GM12878 (cell line): Measurements from ENCODE around the gene NCAM2. TPM values are rescaled to one million over a fixed set of nuclear protein-coding genes. Genes with fewer than 3 reads are reported as not detected.
"Not testable (repeated sequence)": the region's sequence is repeated elsewhere in the genome, so short reads cannot be mapped to it uniquely, and the experiment has no call there.

ENCODE experiments used
- ATAC-seq: fragments of 200-7000 bp; cut with Tn5 transposase; 3 replicates; pipeline ENCODE4 v1.9.1; 2020; ENCODE audit warnings: mild to moderate bottlenecking, moderate library complexity
- BruUV-seq: library from RNA; stranded (reverse); fragments of 400-500 nt; replicated peaks from 2 replicates; lab custom pipeline; 2021; lab: Mats Ljungman, UMichigan
- CTCF ChIA-PET: fragments of 300-600 bp; sonication (Branson Sonifier 250); formaldehyde crosslinking; extraction: SDS; loops from one replicate; lab custom pipeline; 2021; ENCODE audit warnings: inconsistent platforms; lab: Yijun Ruan, JAX
- POLR2A ChIA-PET: fragments of 350-600 bp; formaldehyde crosslinking; extraction: SDS; loops from one replicate; lab custom pipeline; 2021; ENCODE audit warnings: inconsistent platforms; lab: Charles Lee
- RAD21 ChIA-PET: fragments of 300-600 bp; sonication (Branson Sonifier 250); formaldehyde crosslinking; loops from one replicate; lab custom pipeline; 2023; ENCODE audit warnings: antibody characterized with exemption; ENCODE audit not compliant: unreplicated experiment; lab: Charles Lee
- SMC1A ChIA-PET: fragments of 300-600 bp; sonication (Branson Sonifier 250); formaldehyde crosslinking; loops from one replicate; lab custom pipeline; 2023; ENCODE audit not compliant: unreplicated experiment, uncharacterized antibody; lab: Charles Lee
- DNase-seq: peaks from one replicate; pipeline ENCODE4 v3.0.0-alpha.2; 2011; ENCODE audit warnings: low read depth, low spot score
- FAIRE-seq: peaks from 3 replicates; lab custom pipeline; 2011; peaks lifted over from hg19 to GRCh38; lab: Jason Lieb, UNC
- H2AFZ ChIP-seq: 2 replicates; pipeline ENCODE4 v1.6.0; 2011; ENCODE audit warnings: low read depth, low read length, control low read depth; ENCODE audit not compliant: control insufficient read depth
- H3K27ac ChIP-seq: 2 replicates; pipeline ENCODE4 v1.5.1; 2011; ENCODE audit warnings: control low read depth; ENCODE audit not compliant: control insufficient read depth, insufficient read depth
- H3K27me3 ChIP-seq, 2 experiments: replicated peaks in 1 of 2; 2 replicates each; pipeline versions ENCODE4 v1.6.0 to v1.6.1; 2011; ENCODE audit warnings: low read length in 1 of 2; ENCODE audit not compliant: control insufficient read depth in 2 of 2, insufficient read depth in 2 of 2
- H3K36me3 ChIP-seq, 2 experiments: 2 replicates each; pipeline ENCODE4 v1.5.1; 2011; ENCODE audit warnings: low read length in 1 of 2; ENCODE audit not compliant: control insufficient read depth in 2 of 2, insufficient read depth in 2 of 2
- H3K4me1 ChIP-seq: 2 replicates; pipeline ENCODE4 v1.6.1; 2011; ENCODE audit warnings: mild to moderate bottlenecking, low read length, moderate library complexity, mixed read lengths; ENCODE audit not compliant: control insufficient read depth, insufficient read depth
- H3K4me2 ChIP-seq: 2 replicates; pipeline ENCODE4 v1.6.0; 2011; ENCODE audit warnings: control low read depth; ENCODE audit not compliant: control insufficient read depth, insufficient read depth
- H3K4me3 ChIP-seq: fragments of 200-600 bp; sonication (generic); 2 replicates; pipeline ENCODE4 v1.5.1; 2016
- H3K79me2 ChIP-seq: 2 replicates; pipeline ENCODE4 v1.6.0; 2011; ENCODE audit warnings: low read length; ENCODE audit not compliant: control insufficient read depth, insufficient read depth
- H3K9ac ChIP-seq: 2 replicates; pipeline ENCODE4 v1.8.0; 2011; ENCODE audit warnings: low read length, control low read depth, mixed read lengths; ENCODE audit not compliant: control insufficient read depth, insufficient read depth
- H3K9me3 ChIP-seq: replicated peaks from 3 replicates; pipeline ENCODE4 v1.5.1; 2011; ENCODE audit warnings: mild to moderate bottlenecking, low read length; ENCODE audit not compliant: control insufficient read depth, insufficient read depth
- H4K20me1 ChIP-seq: 2 replicates; pipeline ENCODE4 v1.6.0; 2011; ENCODE audit not compliant: control insufficient read depth, insufficient read depth
- CBX3 ChIP-seq: fragments of 200-600 bp; sonication (generic); IDR thresholded peaks from 2 replicates; pipeline ENCODE4 v1.6.1; 2016; ENCODE audit warnings: low read depth, borderline replicate concordance
- HDGF ChIP-seq: fragments of 450-650 bp; IDR thresholded peaks from 2 replicates; pipeline ENCODE4 v1.6.1; 2016; ENCODE audit warnings: antibody characterized with exemption
- IRF4 ChIP-seq: IDR thresholded peaks from 2 replicates; pipeline ENCODE4 v1.6.1; 2011; ENCODE audit warnings: low read depth, low read length
- NFIC ChIP-seq: IDR thresholded peaks from 2 replicates; pipeline ENCODE4 v1.6.1; 2012; ENCODE audit warnings: low read depth, mild to moderate bottlenecking, inconsistent platforms, low read length, moderate library complexity
- ZBED1 ChIP-seq: IDR thresholded peaks from 2 replicates; pipeline ENCODE4 v1.6.1; 2016; ENCODE audit warnings: borderline replicate concordance
- WGBS: methylation state at CpG from one replicate; pipeline ENCODE4 v1.1.6; 2016; ENCODE audit warnings: low lambda C conversion rate; ENCODE audit not compliant: insufficient replicate concordance, insufficient coverage; ENCODE audit errors: missing lambda C conversion rate; 5-methylcytosine and 5-hydroxymethylcytosine counted together
- in situ Hi-C: fragments of 300-500 bp; cut with MboI; formaldehyde crosslinking; loops from 9 replicates; pipeline ENCODE4 v1.14.3; 2018; ENCODE audit warnings: mixed read lengths
- intact Hi-C: fragments of 100-400 bp; cut with micrococcal nuclease; formaldehyde crosslinking; loops from one replicate; pipeline ENCODE4 v1.14.2; 2022; ENCODE audit not compliant: unreplicated experiment
- polyA plus RNA-seq, 11 experiments: library from polyadenylated mRNA; depleted of rRNA in 4 of 11; unstranded in 6 of 11; stranded (reverse) in 5 of 11; fragments of >200 nt; fragmentation: Nextera tagmentation in 4 of 11; fragmentation: Illumina TruSeq in 1 of 11; extraction: Ambion mirVana in 4 of 11; extraction: Trizol in 1 of 11; gene quantifications; 1 replicate in 1 of 11; 2 replicates in 10 of 11; pipeline versions ENCODE4 v1.2.1 to v1.2.3, GENCODE V29; 2011 to 2016; ENCODE audit warnings: inconsistent platforms in 2 of 11, missing spikeins in 2 of 11, low read depth in 1 of 11
- total RNA-seq, 4 experiments: library from RNA; depleted of rRNA in 3 of 4; stranded (reverse); fragments of >200 nt in 3 of 4; fragmentation: Illumina TruSeq in 1 of 4; extraction: Trizol in 1 of 4; gene quantifications; 2 replicates each; pipeline versions ENCODE4 v1.2.1 to v1.2.3, GENCODE V29; 2013 to 2021

The NCAM2 gene
- total and polyA plus RNA-seq, 10 of the 15 experiments (the other 5 are each of a cell fraction or from before 2014, with no cell fraction given), result 0.23 to 0.27 TPM; not detected in 8

- no peaks in the 10 kb centered on the region for H3K4me1 ChIP-seq
- no peak overlapping the region for H2AFZ ChIP-seq
- no peaks in the 10 kb centered on the region for H4K20me1 ChIP-seq
- no peak overlapping the region for H3K4me3 ChIP-seq
- TF ChIP-seq IRF4, result no peak
- TF ChIP-seq NFIC, result no peak
- no peak for TF ChIP-seq HDGF
- no peak for TF ChIP-seq CBX3
- no peak for TF ChIP-seq ZBED1
- in situ Hi-C loops (no loop called here), intact Hi-C loops (no loop called here)
- H3K27ac ChIP-seq, result no peak overlapping the region
- H3K9ac ChIP-seq, result no peak overlapping the region
- SMC1A ChIA-PET, result no interaction called here
- no peaks in the 10 kb centered on the region for H3K79me2 ChIP-seq
- no peaks in the 10 kb centered on the region; the same call in 2 of the 3 replicates for H3K9me3 ChIP-seq
- no peak for ATAC-seq
- no peak for FAIRE-seq
- no peak for DNase-seq
- no TSS peak for BruUV-seq
- RAD21 ChIA-PET, result no interaction called here
- POLR2A ChIA-PET, result no interaction called here
- H3K36me3 ChIP-seq, result no peaks in the 10 kb centered on the region
- H3K27me3 ChIP-seq, result no peaks in the 10 kb centered on the region
- H3K4me2 ChIP-seq, result no peak overlapping the region
- CTCF ChIA-PET, result no interaction called here
These were observed 403.2 kb downstream of the NCAM2 start for GRCh38 chr21:21401444-21401843.

- POLR2A ChIA-PET, SMC1A ChIA-PET, BruUV-seq, ATAC-seq, DNase-seq, H2AFZ ChIP-seq, H3K79me2 ChIP-seq, in situ Hi-C loops, H3K4me3 ChIP-seq, H3K4me2 ChIP-seq, FAIRE-seq, H3K9ac ChIP-seq, H4K20me1 ChIP-seq, H3K27me3 ChIP-seq, H3K27ac ChIP-seq, CTCF ChIA-PET, H3K36me3 ChIP-seq, H3K9me3 ChIP-seq, intact Hi-C loops, RAD21 ChIA-PET, H3K4me1 ChIP-seq: not testable (repeated sequence)
- WGBS, result 12% methylated on average over 3 of the region's 3 CpGs
These were observed 404.0 kb downstream of the NCAM2 start for GRCh38 chr21:21402187-21402586.
